HFFc6 (cell line): ENCODE results near the gene ABCC12. TPM values are rescaled to one million over a fixed set of nuclear protein-coding genes. Genes with fewer than 3 reads are reported as not detected.
A peak's percentile ranks its signal among the peaks of the same experiment; 100 is the strongest.

ENCODE experiments used
- DNase-seq: peaks from one replicate; pipeline ENCODE4 v3.0.0-alpha.2; 2018
- H3K27ac Mint-ChIP-seq: 2 replicates; pipeline ENCODE4 v1.8.0; 2020; ENCODE audit warnings: mild to moderate bottlenecking, mixed read lengths
- H3K27me3 Mint-ChIP-seq: 2 replicates; pipeline ENCODE4 v1.8.0; 2021; ENCODE audit warnings: mild to moderate bottlenecking, moderate library complexity, mixed read lengths; ENCODE audit not compliant: insufficient read depth
- H3K36me3 Mint-ChIP-seq: 2 replicates; pipeline ENCODE4 v1.8.0; 2021; ENCODE audit warnings: low read depth, mixed read lengths
- H3K4me1 Mint-ChIP-seq: 2 replicates; pipeline ENCODE4 v1.8.0; 2020; ENCODE audit warnings: low read depth, mixed read lengths
- H3K4me3 Mint-ChIP-seq: 2 replicates; pipeline ENCODE4 v1.8.0; 2020; ENCODE audit warnings: mild to moderate bottlenecking, moderate library complexity, mixed read lengths
- H3K9me3 Mint-ChIP-seq: 2 replicates; pipeline ENCODE4 v1.8.0; 2020; ENCODE audit warnings: mild to moderate bottlenecking, mixed read lengths
- total RNA-seq, 6 experiments: library from RNA; stranded (reverse); fragmentation: NEBNext Ultra II Directional; extraction: Animal tissue kit (Norgen Biotek cat#: 25700); gene quantifications; 2 replicates in 1 of 6; 3 replicates in 5 of 6; pipeline ENCODE4 v1.2.3, GENCODE V29; 2021
- TF ChIP-seq, protein P1 (sequence below): fragments of 200-600 bp; sonication (generic); IDR thresholded peaks from 2 replicates; pipeline ENCODE4 v1.5.0; 2021; ENCODE audit warnings: antibody characterized with exemption, mild to moderate bottlenecking

Gene ABCC12
- total RNA-seq, 6 experiments from 2014 or later, result not detected

DNA sequence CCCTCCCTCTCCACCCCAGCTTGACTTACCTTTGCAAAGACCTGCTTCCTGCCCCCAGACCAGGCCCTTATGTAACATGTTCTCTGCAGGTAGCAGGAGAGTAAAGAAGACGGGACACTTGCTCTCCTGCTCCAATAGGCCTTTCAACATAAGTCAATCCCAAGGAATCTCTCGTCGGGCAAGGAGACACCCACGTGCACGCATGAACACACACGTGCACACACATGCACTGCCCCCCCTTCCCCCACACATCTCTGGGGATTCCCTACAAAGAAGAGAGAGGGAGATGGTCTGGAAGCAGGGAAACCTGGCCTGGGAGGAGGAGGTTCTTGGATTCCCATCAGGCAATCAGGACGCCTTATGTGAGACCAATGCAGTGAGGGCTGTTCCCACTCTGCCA is 41.4 kb downstream of the ABCC12 start:
- Mint-ChIP-seq H3K4me3 (no peak overlapping the region), H3K36me3 (no peaks in the 10 kb centered on the region), H3K9me3 (no peaks in the 10 kb centered on the region), H3K27me3 (peaks cover 10% of the 10 kb centered on the region), H3K27ac (no peak overlapping the region), H3K4me1 (no peaks in the 10 kb centered on the region; the same call in 1 of the 2 replicates)
- TF ChIP-seq, protein P1, sequence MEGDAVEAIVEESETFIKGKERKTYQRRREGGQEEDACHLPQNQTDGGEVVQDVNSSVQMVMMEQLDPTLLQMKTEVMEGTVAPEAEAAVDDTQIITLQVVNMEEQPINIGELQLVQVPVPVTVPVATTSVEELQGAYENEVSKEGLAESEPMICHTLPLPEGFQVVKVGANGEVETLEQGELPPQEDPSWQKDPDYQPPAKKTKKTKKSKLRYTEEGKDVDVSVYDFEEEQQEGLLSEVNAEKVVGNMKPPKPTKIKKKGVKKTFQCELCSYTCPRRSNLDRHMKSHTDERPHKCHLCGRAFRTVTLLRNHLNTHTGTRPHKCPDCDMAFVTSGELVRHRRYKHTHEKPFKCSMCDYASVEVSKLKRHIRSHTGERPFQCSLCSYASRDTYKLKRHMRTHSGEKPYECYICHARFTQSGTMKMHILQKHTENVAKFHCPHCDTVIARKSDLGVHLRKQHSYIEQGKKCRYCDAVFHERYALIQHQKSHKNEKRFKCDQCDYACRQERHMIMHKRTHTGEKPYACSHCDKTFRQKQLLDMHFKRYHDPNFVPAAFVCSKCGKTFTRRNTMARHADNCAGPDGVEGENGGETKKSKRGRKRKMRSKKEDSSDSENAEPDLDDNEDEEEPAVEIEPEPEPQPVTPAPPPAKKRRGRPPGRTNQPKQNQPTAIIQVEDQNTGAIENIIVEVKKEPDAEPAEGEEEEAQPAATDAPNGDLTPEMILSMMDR, result no peak
- DNase-seq, result no peak

DNA sequence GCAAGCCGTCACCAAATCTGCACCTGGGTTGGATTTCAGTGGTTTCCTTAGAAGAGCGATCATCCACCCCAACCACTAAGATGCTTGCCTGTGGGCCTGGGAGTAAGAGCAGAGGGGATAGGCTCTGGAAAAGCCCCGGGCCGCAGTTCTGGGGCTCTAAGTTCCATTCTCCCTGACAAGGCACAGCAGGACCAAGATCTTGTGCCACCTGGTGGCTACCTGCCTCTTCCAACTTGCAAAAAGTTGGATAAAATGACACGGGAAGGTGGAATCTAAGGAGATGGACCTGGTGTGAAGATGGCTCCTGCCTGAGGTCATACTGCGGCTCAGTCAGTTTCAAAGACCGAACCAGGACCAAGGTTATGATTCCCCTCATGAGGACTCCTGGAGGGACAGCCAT is 42.3 kb downstream of the ABCC12 start:
- no peak overlapping the region for H3K4me3 Mint-ChIP-seq
- H3K36me3 Mint-ChIP-seq, result no peaks in the 10 kb centered on the region
- H3K27me3 Mint-ChIP-seq, result peaks cover 14% of the 10 kb centered on the region
- H3K4me1 Mint-ChIP-seq, result no peaks in the 10 kb centered on the region; the same call in 1 of the 2 replicates
- DNase-seq, result no peak
- no peak overlapping the region for H3K27ac Mint-ChIP-seq
- H3K9me3 Mint-ChIP-seq, result no peaks in the 10 kb centered on the region
- TF ChIP-seq, protein P1, result peak; percentile 55

DNA sequence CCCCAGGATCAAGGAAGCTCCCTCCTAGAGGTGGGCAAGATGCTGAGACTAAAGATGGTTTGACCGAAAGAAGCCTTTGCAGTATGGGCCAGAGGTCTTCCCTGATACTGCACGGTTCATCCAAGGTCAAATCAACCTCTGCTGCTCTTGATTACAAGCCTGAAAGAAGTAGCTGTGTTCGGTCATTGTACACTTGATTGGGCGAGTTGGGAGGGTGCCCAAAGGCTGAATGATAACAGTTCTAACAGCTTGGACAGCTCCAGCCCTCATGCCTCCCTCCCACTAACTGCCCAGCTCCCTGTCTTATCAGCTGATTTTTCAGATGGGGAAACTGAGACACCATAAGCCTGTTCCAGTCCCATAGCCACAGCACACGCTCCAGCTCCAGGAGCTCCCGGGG is 42.8 kb downstream of the ABCC12 start:
- Mint-ChIP-seq H3K27me3 (peaks cover 14% of the 10 kb centered on the region), H3K27ac (no peak overlapping the region), H3K4me1 (no peaks in the 10 kb centered on the region; the same call in 1 of the 2 replicates), H3K36me3 (no peaks in the 10 kb centered on the region), H3K4me3 (no peak overlapping the region), H3K9me3 (no peaks in the 10 kb centered on the region)
- DNase-seq, result no peak
- TF ChIP-seq, protein P1, result no peak

DNA sequence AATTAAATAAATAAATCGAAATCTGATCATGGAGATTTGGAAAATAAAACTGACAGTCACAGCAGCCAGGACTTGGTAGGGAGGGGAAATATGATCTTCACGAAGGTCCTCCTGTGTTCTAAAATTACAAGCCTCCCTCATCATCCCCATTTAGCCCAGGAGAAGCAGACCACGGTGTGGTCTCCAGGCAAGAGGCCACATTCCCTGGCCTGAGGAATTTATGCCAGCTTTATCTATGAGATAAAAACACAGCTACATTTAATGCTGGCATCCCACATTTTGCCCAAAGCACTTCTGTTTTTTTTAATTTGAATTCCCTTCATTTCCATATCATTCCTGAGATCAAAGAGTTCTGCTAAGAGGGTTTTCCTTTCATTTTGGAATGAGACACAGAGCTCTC is 43.2 kb downstream of the ABCC12 start:
- Mint-ChIP-seq H3K4me1 (no peaks in the 10 kb centered on the region; the same call in 1 of the 2 replicates), H3K4me3 (no peak overlapping the region), H3K36me3 (no peaks in the 10 kb centered on the region), H3K27me3 (peaks cover 14% of the 10 kb centered on the region), H3K9me3 (no peaks in the 10 kb centered on the region), H3K27ac (no peak overlapping the region)
- TF ChIP-seq, protein P1, result no peak
- no peak for DNase-seq

- Mint-ChIP-seq H3K36me3 (no peaks in the 10 kb centered on the region), H3K9me3 (no peaks in the 10 kb centered on the region), H3K4me1 (peaks cover 3% of the 10 kb centered on the region), H3K27ac (no peak overlapping the region), H3K27me3 (peaks cover 14% of the 10 kb centered on the region), H3K4me3 (no peak overlapping the region)
- no peak for DNase-seq
- TF ChIP-seq, protein P1, result no peak
Observed at GRCh38 chr16:48110982-48111381, 44.8 kb downstream of the ABCC12 start.

GRCh38 chr16:48110000-48110399 is 45.8 kb downstream of the ABCC12 start:
- DNase-seq, result no peak
- Mint-ChIP-seq H3K27ac (no peak overlapping the region), H3K36me3 (no peaks in the 10 kb centered on the region), H3K4me3 (no peak overlapping the region), H3K9me3 (no peaks in the 10 kb centered on the region), H3K27me3 (peaks cover 12% of the 10 kb centered on the region), H3K4me1 (peaks cover 13% of the 10 kb centered on the region)
- TF ChIP-seq, protein P1, result no peak
